Osteoblast (primary cell): ENCODE results near the gene SANBR. TPM values are rescaled to one million over a fixed set of nuclear protein-coding genes. Genes with fewer than 3 reads are reported as not detected.

ENCODE experiments used
- DNase-seq: peaks from one replicate; pipeline ENCODE4 v3.0.0; 2011; ENCODE audit warnings: low spot score, mixed read lengths; ENCODE audit not compliant: insufficient read length; ENCODE audit errors: missing footprints
- H2AFZ ChIP-seq: 2 replicates; pipeline ENCODE4 v1.6.0; 2011; ENCODE audit warnings: mild to moderate bottlenecking, low read length
- H3K27ac ChIP-seq: 2 replicates; pipeline ENCODE4 v1.5.1; 2011; ENCODE audit warnings: mild to moderate bottlenecking, low read depth, low read length, moderate library complexity
- H3K27me3 ChIP-seq: 2 replicates; pipeline ENCODE4 v1.6.0; 2012; ENCODE audit warnings: mild to moderate bottlenecking, control low read depth, inconsistent platforms, low read length, moderate library complexity; ENCODE audit not compliant: insufficient read depth
- H3K36me3 ChIP-seq: 2 replicates; pipeline ENCODE4 v1.5.1; 2011; ENCODE audit warnings: mild to moderate bottlenecking, low read length, control low read depth, moderate library complexity; ENCODE audit not compliant: insufficient read depth
- H3K4me1 ChIP-seq: 2 replicates; pipeline ENCODE4 v1.5.1; 2011; ENCODE audit warnings: mild to moderate bottlenecking, low read length, control low read depth, moderate library complexity; ENCODE audit not compliant: insufficient read depth
- H3K4me2 ChIP-seq: 2 replicates; pipeline ENCODE4 v1.6.0; 2011; ENCODE audit warnings: mild to moderate bottlenecking, low read length; ENCODE audit not compliant: insufficient read depth
- H3K4me3 ChIP-seq: fragments of 200-600 bp; sonication (generic); 3 replicates; pipeline ENCODE4 v1.5.1; 2012; ENCODE audit warnings: mild to moderate bottlenecking, low read length, inconsistent platforms; ENCODE audit not compliant: insufficient read depth
- H3K79me2 ChIP-seq: 2 replicates; pipeline ENCODE4 v1.6.0; 2012; ENCODE audit warnings: mild to moderate bottlenecking, low read length, control low read depth, inconsistent platforms; ENCODE audit not compliant: insufficient read depth
- H3K9me3 ChIP-seq: 2 replicates; pipeline ENCODE4 v1.5.1; 2011; ENCODE audit warnings: low read depth, low read length, control low read depth
- H4K20me1 ChIP-seq: 2 replicates; pipeline ENCODE4 v1.6.0; 2012; ENCODE audit warnings: mild to moderate bottlenecking, low read length, control low read depth; ENCODE audit not compliant: insufficient read depth
- total RNA-seq: library from RNA; depleted of rRNA; stranded (reverse); fragments of >200 nt; gene quantifications from 2 replicates; pipeline ENCODE4 v1.2.3, GENCODE V29; 2012
- TF ChIP-seq, protein P1 (sequence below): IDR thresholded peaks from 2 replicates; pipeline ENCODE4 v1.5.1; 2011; ENCODE audit warnings: mild to moderate bottlenecking, low read depth, low read length, moderate library complexity; ENCODE audit errors: extremely low read depth

Gene SANBR
- total RNA-seq, 1 donor, result 17.0 TPM

DNA sequence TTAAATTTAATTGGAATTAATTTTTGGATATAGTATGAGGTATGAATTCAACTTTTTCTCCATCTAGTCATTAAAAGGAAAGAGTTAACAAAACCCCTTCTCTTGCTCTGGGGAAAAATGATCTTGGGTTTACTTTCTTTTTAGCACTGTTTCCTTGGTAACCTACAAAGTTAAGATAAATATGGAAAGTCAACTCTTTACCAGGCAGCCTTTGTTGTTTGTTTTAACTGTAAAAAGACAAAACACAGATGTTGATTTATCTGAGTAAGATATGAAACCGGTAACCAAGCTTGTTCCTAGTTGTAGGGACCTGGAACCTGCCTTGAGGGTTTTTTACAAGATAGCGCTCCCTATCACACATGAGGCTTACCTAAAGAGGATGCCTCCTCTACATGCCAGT is 10.1 kb upstream of the SANBR start:
- H3K9me3 ChIP-seq, result no peaks in the 10 kb centered on the region
- H3K4me1 ChIP-seq, result no peaks in the 10 kb centered on the region
- TF ChIP-seq, protein P1, sequence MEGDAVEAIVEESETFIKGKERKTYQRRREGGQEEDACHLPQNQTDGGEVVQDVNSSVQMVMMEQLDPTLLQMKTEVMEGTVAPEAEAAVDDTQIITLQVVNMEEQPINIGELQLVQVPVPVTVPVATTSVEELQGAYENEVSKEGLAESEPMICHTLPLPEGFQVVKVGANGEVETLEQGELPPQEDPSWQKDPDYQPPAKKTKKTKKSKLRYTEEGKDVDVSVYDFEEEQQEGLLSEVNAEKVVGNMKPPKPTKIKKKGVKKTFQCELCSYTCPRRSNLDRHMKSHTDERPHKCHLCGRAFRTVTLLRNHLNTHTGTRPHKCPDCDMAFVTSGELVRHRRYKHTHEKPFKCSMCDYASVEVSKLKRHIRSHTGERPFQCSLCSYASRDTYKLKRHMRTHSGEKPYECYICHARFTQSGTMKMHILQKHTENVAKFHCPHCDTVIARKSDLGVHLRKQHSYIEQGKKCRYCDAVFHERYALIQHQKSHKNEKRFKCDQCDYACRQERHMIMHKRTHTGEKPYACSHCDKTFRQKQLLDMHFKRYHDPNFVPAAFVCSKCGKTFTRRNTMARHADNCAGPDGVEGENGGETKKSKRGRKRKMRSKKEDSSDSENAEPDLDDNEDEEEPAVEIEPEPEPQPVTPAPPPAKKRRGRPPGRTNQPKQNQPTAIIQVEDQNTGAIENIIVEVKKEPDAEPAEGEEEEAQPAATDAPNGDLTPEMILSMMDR, result no peak
- H3K27me3 ChIP-seq, result no peaks in the 10 kb centered on the region
- H4K20me1 ChIP-seq, result no peaks in the 10 kb centered on the region
- H2AFZ ChIP-seq, result no peak overlapping the region
- no peak overlapping the region for H3K27ac ChIP-seq
- H3K4me3 ChIP-seq, result no peak overlapping the region
- H3K36me3 ChIP-seq, result peaks cover 14% of the 10 kb centered on the region
- H3K79me2 ChIP-seq, result no peaks in the 10 kb centered on the region
- H3K4me2 ChIP-seq, result no peak overlapping the region
- DNase-seq, result no peak

DNA sequence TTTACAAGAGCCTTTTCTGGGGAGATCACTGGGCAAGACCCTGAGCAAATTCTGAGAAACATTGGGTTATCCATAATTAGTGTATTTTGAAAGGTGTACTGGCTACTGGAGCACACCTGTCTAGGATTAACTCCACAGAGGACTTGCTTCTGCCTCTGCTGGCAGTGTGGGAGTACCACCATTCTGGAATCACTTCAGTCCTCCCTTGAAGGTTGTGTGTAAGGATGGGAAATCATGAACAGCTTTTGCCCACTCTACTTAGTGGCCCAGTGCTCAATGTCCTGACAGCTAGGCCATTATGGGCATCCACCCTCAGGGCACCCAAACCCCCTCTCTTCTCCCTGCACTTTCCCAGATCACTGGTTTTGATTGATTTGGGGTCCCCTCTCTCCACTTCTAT is 8.1 kb upstream of the SANBR start:
- no peaks in the 10 kb centered on the region for H3K4me1 ChIP-seq
- H2AFZ ChIP-seq, result no peak overlapping the region
- H3K4me3 ChIP-seq, result no peak overlapping the region
- H3K4me2 ChIP-seq, result no peak overlapping the region
- H3K27ac ChIP-seq, result no peak overlapping the region
- no peaks in the 10 kb centered on the region for H3K79me2 ChIP-seq
- no peaks in the 10 kb centered on the region for H3K27me3 ChIP-seq
- no peaks in the 10 kb centered on the region for H4K20me1 ChIP-seq
- DNase-seq, result no peak
- no peaks in the 10 kb centered on the region for H3K9me3 ChIP-seq
- peaks cover 11% of the 10 kb centered on the region for H3K36me3 ChIP-seq
- TF ChIP-seq, protein P1, result no peak

DNA sequence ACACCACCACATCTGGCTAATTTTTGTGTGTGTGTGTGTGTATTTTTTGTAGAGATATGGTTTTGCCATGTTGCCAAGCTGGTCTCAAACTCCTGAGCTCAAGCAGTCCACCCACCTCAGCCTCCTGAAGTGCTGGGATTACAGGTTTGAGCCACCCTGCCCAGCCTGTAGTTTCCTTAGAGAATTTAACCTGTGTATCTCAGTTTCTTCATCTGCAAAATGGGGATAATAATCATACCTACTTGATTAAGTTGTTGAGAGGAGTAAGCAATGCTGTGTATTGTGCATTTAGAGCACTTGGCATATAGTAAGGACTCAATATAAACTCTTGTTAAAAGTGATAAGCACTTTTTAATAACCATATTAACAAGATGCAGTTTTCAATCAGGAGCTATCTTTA is 6.3 kb upstream of the SANBR start:
- no peak overlapping the region for H3K27ac ChIP-seq

DNA sequence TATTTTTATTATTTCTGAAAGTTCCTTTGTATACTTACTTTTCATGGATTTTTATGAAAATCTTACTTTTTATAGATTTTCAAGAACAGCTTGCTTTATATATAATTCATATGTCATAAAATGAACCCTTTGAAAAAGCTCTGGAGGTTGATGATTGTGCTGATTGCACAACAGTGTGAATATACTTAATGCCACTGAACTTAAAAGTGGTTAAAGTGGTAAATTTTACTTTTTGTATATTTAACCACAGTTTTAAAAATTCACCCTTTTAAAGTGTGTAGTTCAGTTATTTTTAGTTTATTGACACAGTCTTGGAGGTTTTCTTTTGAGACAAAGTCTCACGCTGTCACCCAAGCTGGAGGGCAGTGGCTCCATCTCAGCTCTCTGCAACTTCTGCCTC is 8.4 kb downstream of the SANBR start:
- H3K27ac ChIP-seq, result no peak overlapping the region
- DNase-seq, result no peak

More for the DNA sequence above, 6.3 kb upstream of the SANBR start:
- Histone ChIP-seq H3K9me3 (no peaks in the 10 kb centered on the region), H3K4me2 (no peak overlapping the region), H3K4me3 (no peak overlapping the region), H3K27me3 (no peaks in the 10 kb centered on the region), H2AFZ (no peak overlapping the region), H4K20me1 (no peaks in the 10 kb centered on the region), H3K4me1 (no peaks in the 10 kb centered on the region), H3K36me3 (peaks cover 11% of the 10 kb centered on the region), H3K79me2 (no peaks in the 10 kb centered on the region)
- TF ChIP-seq, protein P1, result no peak
- DNase-seq, result no peak

More for the DNA sequence above, 8.4 kb downstream of the SANBR start:
- no peaks in the 10 kb centered on the region for H3K27me3 ChIP-seq
- H3K4me1 ChIP-seq, result no peaks in the 10 kb centered on the region
- H4K20me1 ChIP-seq, result no peaks in the 10 kb centered on the region
- H2AFZ ChIP-seq, result no peak overlapping the region
- TF ChIP-seq, protein P1, result no peak
- no peaks in the 10 kb centered on the region for H3K9me3 ChIP-seq
- peaks cover 10% of the 10 kb centered on the region for H3K36me3 ChIP-seq
- no peak overlapping the region for H3K4me3 ChIP-seq
- H3K79me2 ChIP-seq, result peaks cover 6% of the 10 kb centered on the region
- no peak overlapping the region for H3K4me2 ChIP-seq
